ENCODE results near the gene CHN2. TPM values are rescaled to one million over a fixed set of nuclear protein-coding genes. Genes with fewer than 3 reads are reported as not detected.

Gene CHN2
- polyA plus RNA-seq, 1 experiment, result not detected

GRCh38 chr7:29350351-29350750, 155.8 kb downstream of the CHN2 start:
- no peak overlapping the region for H3K27ac ChIP-seq (ENCODE audit: low read depth, low read length)
- no peak overlapping the region for H3K4me3 ChIP-seq (ENCODE audit: low read depth, low read length)
- ChIA-PET CTCF (no interaction called here), POLR2A (no interaction called here)
- no peaks in the 10 kb centered on the region for H3K27me3 ChIP-seq (ENCODE audit: control insufficient read depth, insufficient read depth, low read length)
- no peaks in the 10 kb centered on the region; the same call in 1 of the 2 replicates for H3K9me3 ChIP-seq (ENCODE audit: control insufficient read depth, insufficient read depth, low read length)
- TF ChIP-seq CTCF (IDR thresholded peaks at IDR 0.05; ENCODE audit: low read depth, low read length), result no peak
- no peak for DNase-seq (ENCODE audit: low read depth, low spot score)

GRCh38 chr7:29352041-29352440, 157.5 kb downstream of the CHN2 start:
- no peaks in the 10 kb centered on the region for H3K27me3 ChIP-seq (ENCODE audit: control insufficient read depth, insufficient read depth, low read length)
- CTCF ChIA-PET, result interaction anchor here (0.6 to 1.0 kb wide), 2 partner anchors 395 to 425 kb away, joined by 3 read pairs; no protein-coding TSS in a partner anchor
- no peak for DNase-seq (ENCODE audit: low read depth, low spot score)
- POLR2A ChIA-PET, result no interaction called here
- no peaks in the 10 kb centered on the region; the same call in 1 of the 2 replicates for H3K9me3 ChIP-seq (ENCODE audit: control insufficient read depth, insufficient read depth, low read length)
- no peak overlapping the region for H3K4me3 ChIP-seq (ENCODE audit: low read depth, low read length)
- H3K27ac ChIP-seq (ENCODE audit: low read depth, low read length), result no peak overlapping the region
- TF ChIP-seq CTCF (IDR thresholded peaks at IDR 0.05; ENCODE audit: low read depth, low read length), result no peak

- Histone ChIP-seq H3K27me3 (ENCODE audit: control insufficient read depth, insufficient read depth, low read length) (no peaks in the 10 kb centered on the region), H3K9me3 (ENCODE audit: control insufficient read depth, insufficient read depth, low read length) (no peaks in the 10 kb centered on the region; the same call in 1 of the 2 replicates), H3K4me3 (ENCODE audit: low read depth, low read length) (no peak overlapping the region), H3K27ac (ENCODE audit: low read depth, low read length) (no peak overlapping the region)
- ChIA-PET CTCF (no interaction called here), POLR2A (no interaction called here)
- no peak for TF ChIP-seq CTCF (IDR thresholded peaks at IDR 0.05; ENCODE audit: low read depth, low read length)
- no peak for DNase-seq (ENCODE audit: low read depth, low spot score)
Observed at GRCh38 chr7:29353810-29354209, 159.2 kb downstream of the CHN2 start.

GRCh38 chr7:29354340-29354739, 159.8 kb downstream of the CHN2 start:
- DNase-seq (ENCODE audit: low read depth, low spot score), result no peak
- no peaks in the 10 kb centered on the region for H3K27me3 ChIP-seq (ENCODE audit: control insufficient read depth, insufficient read depth, low read length)
- H3K27ac ChIP-seq (ENCODE audit: low read depth, low read length), result no peak overlapping the region
- ChIA-PET POLR2A (no interaction called here), CTCF (no interaction called here)
- no peak overlapping the region for H3K4me3 ChIP-seq (ENCODE audit: low read depth, low read length)
- TF ChIP-seq CTCF (IDR thresholded peaks at IDR 0.05; ENCODE audit: low read depth, low read length), result no peak
- no peaks in the 10 kb centered on the region; the same call in 1 of the 2 replicates for H3K9me3 ChIP-seq (ENCODE audit: control insufficient read depth, insufficient read depth, low read length)

GRCh38 chr7:29355388-29355787, 160.8 kb downstream of the CHN2 start:
- no peak overlapping the region for H3K4me3 ChIP-seq (ENCODE audit: low read depth, low read length)
- TF ChIP-seq CTCF (IDR thresholded peaks at IDR 0.05; ENCODE audit: low read depth, low read length), result no peak
- ChIA-PET CTCF (no interaction called here), POLR2A (no interaction called here)
- no peak overlapping the region for H3K27ac ChIP-seq (ENCODE audit: low read depth, low read length)
- H3K27me3 ChIP-seq (ENCODE audit: control insufficient read depth, insufficient read depth, low read length), result no peaks in the 10 kb centered on the region
- DNase-seq (ENCODE audit: low read depth, low spot score), result no peak
- no peaks in the 10 kb centered on the region; the same call in 1 of the 2 replicates for H3K9me3 ChIP-seq (ENCODE audit: control insufficient read depth, insufficient read depth, low read length)

Data from AG04450 (cell line).